Measurements from ENCODE around the gene SALL1.

Gene SALL1

GRCh38 chr16:51150888-51151320 lies at the start of gene SALL1:
TSS of gene SALL1 (minus strand) at chr16:51151270. CDS start at chr16:51151241, 29 bp downstream.
- Histone ChIP-seq H3K27ac (ENCODE audit: poor library complexity, severe bottlenecking) (no peak within 1 kb of the TSS), H3K36me3 (ENCODE audit: low read depth) (no peaks in the 10 kb centered on the region), H3K27me3 (ENCODE audit: insufficient read depth, poor library complexity, severe bottlenecking) (peaks cover 99% of the 10 kb centered on the region)

GRCh38 chr16:51200793-51201192 lies 49.7 kb upstream of the SALL1 start:
- no peak for ATAC-seq (ENCODE audit: low read depth)
- DNase-seq (ENCODE audit: low spot score) = no peak
- no peak overlapping the region for H3K4me3 ChIP-seq (ENCODE audit: severe bottlenecking)

More at GRCh38 chr16:51150888-51151320, at the start of gene SALL1:
- TF ChIP-seq CTCF (IDR thresholded peaks at IDR 0.05; ENCODE audit: poor library complexity, severe bottlenecking) = no peak
- H3K4me3 ChIP-seq (ENCODE audit: severe bottlenecking) = peak within 1 kb of the TSS; percentile 9
- DNase-seq (ENCODE audit: low spot score) = no peak
- no peak for ATAC-seq (ENCODE audit: low read depth)
- H3K9me3 ChIP-seq (ENCODE audit: severe bottlenecking) = no peaks in the 10 kb centered on the region
- H3K4me1 ChIP-seq (ENCODE audit: insufficient read depth, poor library complexity, severe bottlenecking) = no peaks in the 10 kb centered on the region

GRCh38 chr16:51197953-51198748 lies 47.1 kb upstream of the SALL1 start:
- Histone ChIP-seq H3K9me3 (ENCODE audit: severe bottlenecking) (no peaks in the 10 kb centered on the region), H3K36me3 (ENCODE audit: low read depth) (no peaks in the 10 kb centered on the region), H3K27ac (ENCODE audit: poor library complexity, severe bottlenecking) (no peak overlapping the region), H3K27me3 (ENCODE audit: insufficient read depth, poor library complexity, severe bottlenecking) (no peaks in the 10 kb centered on the region), H3K4me1 (ENCODE audit: insufficient read depth, poor library complexity, severe bottlenecking) (no peaks in the 10 kb centered on the region), H3K4me3 (ENCODE audit: severe bottlenecking) (no peak overlapping the region)
- ATAC-seq (ENCODE audit: low read depth) = no peak
- no peak for DNase-seq (ENCODE audit: low spot score)
- TF ChIP-seq CTCF (IDR thresholded peaks at IDR 0.05; ENCODE audit: poor library complexity, severe bottlenecking) = no peak

More at GRCh38 chr16:51200793-51201192, 49.7 kb upstream of the SALL1 start:
- Histone ChIP-seq H3K27ac (ENCODE audit: poor library complexity, severe bottlenecking) (no peak overlapping the region), H3K4me1 (ENCODE audit: insufficient read depth, poor library complexity, severe bottlenecking) (no peaks in the 10 kb centered on the region), H3K36me3 (ENCODE audit: low read depth) (no peaks in the 10 kb centered on the region), H3K9me3 (ENCODE audit: severe bottlenecking) (no peaks in the 10 kb centered on the region), H3K27me3 (ENCODE audit: insufficient read depth, poor library complexity, severe bottlenecking) (no peaks in the 10 kb centered on the region)
- TF ChIP-seq CTCF (IDR thresholded peaks at IDR 0.05; ENCODE audit: poor library complexity, severe bottlenecking) = no peak

- ATAC-seq (ENCODE audit: low read depth) (no peak), DNase-seq (ENCODE audit: low spot score) (no peak)
- no peak for TF ChIP-seq CTCF (IDR thresholded peaks at IDR 0.05; ENCODE audit: poor library complexity, severe bottlenecking)
- Histone ChIP-seq H3K4me3 (ENCODE audit: severe bottlenecking) (no peak overlapping the region), H3K36me3 (ENCODE audit: low read depth) (no peaks in the 10 kb centered on the region), H3K4me1 (ENCODE audit: insufficient read depth, poor library complexity, severe bottlenecking) (no peaks in the 10 kb centered on the region), H3K27ac (ENCODE audit: poor library complexity, severe bottlenecking) (no peak overlapping the region), H3K27me3 (ENCODE audit: insufficient read depth, poor library complexity, severe bottlenecking) (peaks cover 14% of the 10 kb centered on the region), H3K9me3 (ENCODE audit: severe bottlenecking) (no peaks in the 10 kb centered on the region)
Measured at GRCh38 chr16:51193879-51194278, 42.8 kb upstream of the SALL1 start.

Measured in RWPE2 (cell line).